GM23248 (cell line): ENCODE measurements around the gene ADGRG1. TPM values are rescaled to one million over a fixed set of nuclear protein-coding genes. Genes with fewer than 3 reads are reported as not detected.

Experiments
- DNase-seq: peaks from one replicate; pipeline ENCODE4 v3.0.0-alpha.2; 2015
- H2AFZ ChIP-seq: fragments of 200-600 bp; sonication (generic); 2 replicates; pipeline ENCODE4 v1.6.1; 2016; ENCODE audit warnings: antibody characterized with exemption
- H3F3A ChIP-seq: fragments of 200-600 bp; sonication (generic); 2 replicates; pipeline ENCODE4 v1.6.1; 2016; ENCODE audit warnings: mild to moderate bottlenecking, antibody characterized with exemption, mixed run types; ENCODE audit not compliant: insufficient read depth
- H3K27ac ChIP-seq: fragments of 200-600 bp; sonication (generic); 2 replicates; pipeline ENCODE4 v1.5.1; 2016; ENCODE audit warnings: mild to moderate bottlenecking
- H3K27me3 ChIP-seq: fragments of 200-600 bp; sonication (generic); replicated peaks from 2 replicates; pipeline ENCODE4 v1.6.1; 2016; ENCODE audit warnings: mild to moderate bottlenecking; ENCODE audit not compliant: insufficient read depth
- H3K36me3 ChIP-seq: fragments of 200-600 bp; sonication (generic); 2 replicates; pipeline ENCODE4 v1.6.1; 2016; ENCODE audit warnings: low read depth, mild to moderate bottlenecking
- H3K4me1 ChIP-seq: fragments of 200-600 bp; sonication (generic); 2 replicates; pipeline ENCODE4 v1.6.1; 2016; ENCODE audit warnings: mild to moderate bottlenecking; ENCODE audit not compliant: insufficient read depth
- H3K4me2 ChIP-seq: fragments of 200-600 bp; sonication (generic); one replicate; pipeline ENCODE4 v1.6.1; 2016; ENCODE audit warnings: mild to moderate bottlenecking; ENCODE audit not compliant: unreplicated experiment
- H3K4me3 ChIP-seq: fragments of 200-600 bp; sonication (generic); 2 replicates; pipeline ENCODE4 v1.5.1; 2016; ENCODE audit warnings: mild to moderate bottlenecking
- H3K79me2 ChIP-seq: fragments of 200-600 bp; sonication (generic); 2 replicates; pipeline ENCODE4 v1.6.1; 2016; ENCODE audit warnings: mild to moderate bottlenecking; ENCODE audit not compliant: insufficient read depth
- H3K9ac ChIP-seq: fragments of 200-600 bp; sonication (generic); 2 replicates; pipeline ENCODE4 v1.6.1; 2016; ENCODE audit warnings: mild to moderate bottlenecking
- H3K9me2 ChIP-seq: fragments of 200-600 bp; sonication (generic); 2 replicates; pipeline ENCODE4 v1.6.1; 2016; ENCODE audit warnings: mixed run types, mild to moderate bottlenecking, moderate library complexity; ENCODE audit not compliant: insufficient read depth
- H3K9me3 ChIP-seq: fragments of 200-600 bp; sonication (generic); one replicate; pipeline ENCODE4 v1.6.1; 2017; ENCODE audit warnings: low read depth
- H4K20me1 ChIP-seq: fragments of 200-600 bp; sonication (generic); 2 replicates; pipeline ENCODE4 v1.6.0; 2016; ENCODE audit not compliant: insufficient read depth
- EZH2 ChIP-seq: fragments of 200-600 bp; sonication (generic); IDR thresholded peaks from 2 replicates; pipeline ENCODE4 v1.6.1; 2018; ENCODE audit warnings: antibody characterized with exemption, mild to moderate bottlenecking; ENCODE audit not compliant: insufficient read depth, poor library complexity, severe bottlenecking
- EZH2phosphoT487 ChIP-seq: fragments of 200-600 bp; sonication (generic); IDR thresholded peaks from 2 replicates; pipeline ENCODE4 v1.6.1; 2018; ENCODE audit warnings: antibody characterized with exemption, moderate library complexity, mild to moderate bottlenecking, low read depth; ENCODE audit not compliant: insufficient read depth
- WGBS, 2 experiments: methylation state at CpG; one replicate each; pipeline ENCODE4 v1.1.6; 2015 to 2017; ENCODE audit warnings: low lambda C conversion rate in 2 of 2, low coverage in 1 of 2; ENCODE audit errors: missing lambda C conversion rate in 2 of 2; 5-methylcytosine and 5-hydroxymethylcytosine counted together
- in situ Hi-C: fragments of 300-500 bp; cut with MboI; formaldehyde crosslinking; loops from 2 replicates; pipeline ENCODE4 v1.15.0; 2020
- polyA plus RNA-seq: library from polyadenylated mRNA; unstranded; fragments of >200 nt; fragmentation: Nextera tagmentation; extraction: Ambion mirVana; gene quantifications from 2 replicates; pipeline ENCODE4 v1.2.1, GENCODE V29; 2016
- total RNA-seq: library from RNA; depleted of rRNA; stranded (reverse); fragments of >200 nt; shearing (Covaris generic); gene quantifications from 2 replicates; pipeline ENCODE4 v1.2.3, GENCODE V29; 2014

The ADGRG1 gene
- total and polyA plus RNA-seq, 2 experiments from 2014 or later: 0.54 to 0.58 TPM

DNA sequence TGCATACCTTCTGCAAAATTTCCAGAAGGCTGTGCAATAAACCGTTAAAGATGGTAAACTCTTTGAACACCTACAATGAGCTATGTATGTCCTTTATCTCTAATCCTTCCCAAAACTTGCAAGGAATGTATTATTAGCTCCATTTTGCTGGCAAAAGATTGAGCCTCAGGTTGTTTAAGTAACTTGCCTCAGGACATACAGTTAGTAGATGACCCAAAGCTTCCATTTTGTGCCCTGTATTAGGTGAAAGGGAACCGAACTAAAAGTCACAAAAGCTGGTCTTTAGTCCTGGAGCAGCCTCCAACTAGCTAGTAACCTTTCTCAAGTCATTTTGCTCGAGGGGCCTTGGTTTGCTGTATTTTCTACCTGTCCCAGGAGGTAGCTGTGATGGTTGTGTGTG is 44.0 kb downstream of the ADGRG1 start:
- H3K4me1 ChIP-seq: no peaks in the 10 kb centered on the region
- H3K9ac ChIP-seq: no peak overlapping the region
- in situ Hi-C loops: no loop called here
- no peaks in the 10 kb centered on the region for H3K9me2 ChIP-seq
- no peaks in the 10 kb centered on the region for H3K79me2 ChIP-seq
- H4K20me1 ChIP-seq: no peaks in the 10 kb centered on the region
- H3K36me3 ChIP-seq: no peaks in the 10 kb centered on the region
- H3K4me2 ChIP-seq: no peak overlapping the region
- no peak for TF ChIP-seq EZH2phosphoT487
- no peak for TF ChIP-seq EZH2
- no peak for DNase-seq
- no peaks in the 10 kb centered on the region for H3K9me3 ChIP-seq
- H3F3A ChIP-seq: no peaks in the 10 kb centered on the region
- peaks cover 25% of the 10 kb centered on the region for H3K27me3 ChIP-seq
- WGBS, 2 experiments: 46 to 49% methylated on average over 3 of the region's 3 CpGs
- no peak overlapping the region for H3K4me3 ChIP-seq
- no peak overlapping the region for H3K27ac ChIP-seq
- no peak overlapping the region for H2AFZ ChIP-seq

DNA sequence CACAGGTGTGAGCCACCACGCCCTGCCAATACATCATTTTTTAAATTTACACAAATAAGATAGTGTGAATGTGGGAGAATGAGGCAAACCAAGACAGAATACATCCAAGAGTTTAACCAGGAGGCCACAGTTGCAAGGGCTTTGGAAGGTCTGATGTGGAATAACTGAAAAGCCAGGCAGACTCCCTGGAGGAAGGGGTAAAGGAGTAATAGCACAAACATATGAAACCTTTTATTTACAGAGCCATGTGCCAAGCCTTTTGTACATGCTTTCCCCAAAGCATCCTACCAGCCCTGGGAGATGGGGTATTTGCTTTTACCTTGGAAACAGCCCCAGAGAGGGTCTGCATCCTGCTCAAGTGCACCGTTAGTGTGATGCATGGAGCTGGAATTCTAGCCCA is 44.4 kb downstream of the ADGRG1 start:
- in situ Hi-C loops: no loop called here
- H3K79me2 ChIP-seq: no peaks in the 10 kb centered on the region
- no peaks in the 10 kb centered on the region for H3K9me3 ChIP-seq
- H3K27ac ChIP-seq: no peak overlapping the region
- DNase-seq: no peak
- H3K4me2 ChIP-seq: no peak overlapping the region
- H3K9ac ChIP-seq: no peak overlapping the region
- 43 to 52% methylated on average over 2 of the region's 2 CpGs for WGBS, 2 experiments
- no peaks in the 10 kb centered on the region for H3K4me1 ChIP-seq
- H3K4me3 ChIP-seq: no peak overlapping the region
- peaks cover 25% of the 10 kb centered on the region for H3K27me3 ChIP-seq
- H2AFZ ChIP-seq: no peak overlapping the region
- H3F3A ChIP-seq: no peaks in the 10 kb centered on the region
- H3K9me2 ChIP-seq: no peaks in the 10 kb centered on the region
- H4K20me1 ChIP-seq: no peaks in the 10 kb centered on the region
- H3K36me3 ChIP-seq: no peaks in the 10 kb centered on the region
- TF ChIP-seq EZH2: no peak
- no peak for TF ChIP-seq EZH2phosphoT487

DNA sequence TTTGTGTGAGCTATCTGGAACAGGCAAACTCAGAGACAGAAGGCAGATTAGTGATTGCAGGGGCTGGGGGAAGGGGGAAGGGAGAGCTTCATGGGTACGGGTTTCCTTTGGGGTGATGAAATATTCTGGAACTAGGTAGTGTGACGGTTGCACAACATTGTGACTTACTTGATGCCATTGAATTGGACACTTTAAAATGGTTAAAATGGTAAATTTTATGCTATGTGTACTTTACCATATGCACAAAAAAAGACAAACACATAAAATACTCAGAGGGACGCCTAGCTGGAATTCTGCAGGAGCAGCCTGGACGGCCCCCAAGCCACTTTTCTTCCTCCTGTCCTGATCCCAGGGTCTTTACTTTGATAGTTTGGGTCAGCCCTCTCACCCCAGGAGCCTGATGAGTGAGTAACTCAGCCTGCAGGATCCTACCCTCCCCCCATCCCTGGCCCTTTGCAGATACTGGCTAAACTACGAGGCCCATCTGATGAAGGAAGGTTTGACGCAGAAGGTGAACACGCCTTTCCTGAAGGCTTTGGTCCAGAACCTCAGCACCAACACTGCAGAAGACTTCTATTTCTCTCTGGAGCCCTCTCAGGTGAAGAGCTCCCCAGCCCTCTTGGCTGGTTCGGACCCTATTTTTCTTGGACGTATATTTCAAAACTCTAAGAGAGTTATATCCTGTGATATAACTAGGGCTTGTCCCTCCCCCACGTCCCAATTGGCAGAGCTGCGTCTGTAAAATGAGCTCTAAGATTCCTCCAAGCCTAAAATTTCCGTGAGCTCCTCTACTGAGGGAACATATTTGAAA is 47.5 kb downstream of the ADGRG1 start:
- Histone ChIP-seq H3F3A (no peaks in the 10 kb centered on the region), H3K27ac (no peak overlapping the region), H3K4me3 (no peak overlapping the region), H3K4me2 (no peak overlapping the region), H4K20me1 (no peaks in the 10 kb centered on the region), H3K79me2 (no peaks in the 10 kb centered on the region), H3K9me2 (no peaks in the 10 kb centered on the region), H3K4me1 (no peaks in the 10 kb centered on the region), H3K9me3 (no peaks in the 10 kb centered on the region), H2AFZ (no peak overlapping the region), H3K27me3 (peaks cover 26% of the 10 kb centered on the region), H3K36me3 (no peaks in the 10 kb centered on the region), H3K9ac (no peak overlapping the region)
- TF ChIP-seq EZH2 (no peak), EZH2phosphoT487 (no peak)
- DNase-seq: peak; percentile 19
- in situ Hi-C loops: no loop called here
- 28 to 34% methylated on average over 12 of the region's 12 CpGs for WGBS, 2 experiments

DNA sequence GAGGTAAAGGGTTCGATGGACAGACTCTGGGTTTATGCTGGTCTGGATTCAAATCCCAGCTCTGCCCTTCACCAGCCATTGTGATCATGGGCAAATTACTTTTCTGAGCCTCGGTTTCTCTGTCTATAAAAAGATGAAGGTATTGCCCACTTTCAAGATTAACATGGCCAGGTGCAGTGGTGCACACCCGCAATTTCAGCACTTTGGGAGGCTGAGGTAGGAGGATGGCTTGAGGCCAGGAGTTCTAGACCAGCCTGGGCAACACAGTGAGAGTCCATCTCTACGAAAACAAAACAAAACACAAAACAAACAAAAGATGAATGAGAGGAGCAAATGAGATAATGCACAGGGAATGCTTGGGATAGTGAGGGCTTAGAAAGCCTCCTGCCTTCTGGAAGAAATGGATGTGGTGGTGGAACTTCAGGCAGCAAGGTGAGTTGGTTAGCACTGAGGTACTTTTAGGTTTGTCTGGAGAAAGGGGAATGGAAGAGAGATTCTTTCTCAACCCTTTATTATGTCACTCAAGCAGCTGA is 48.2 kb downstream of the ADGRG1 start:
- Histone ChIP-seq H3K9me2 (no peaks in the 10 kb centered on the region), H3K36me3 (no peaks in the 10 kb centered on the region), H3K79me2 (no peaks in the 10 kb centered on the region), H3K4me1 (no peaks in the 10 kb centered on the region), H4K20me1 (no peaks in the 10 kb centered on the region), H3K9me3 (no peaks in the 10 kb centered on the region), H3K4me3 (no peak overlapping the region), H3K27me3 (peaks cover 25% of the 10 kb centered on the region), H2AFZ (no peak overlapping the region), H3K9ac (no peak overlapping the region), H3F3A (no peaks in the 10 kb centered on the region), H3K4me2 (no peak overlapping the region), H3K27ac (no peak overlapping the region)
- in situ Hi-C loops: no loop called here
- DNase-seq: no peak
- TF ChIP-seq EZH2phosphoT487 (no peak), EZH2 (no peak)
- 65 to 72% methylated on average over 4 of the region's 4 CpGs for WGBS, 2 experiments
